NB4 (cell line): ENCODE results near the gene CAB39.

Experiments
- DNase-seq: peaks from one replicate; pipeline ENCODE4 v3.0.0; 2010; ENCODE audit warnings: low read depth
- H3K4me3 ChIP-seq: one replicate; pipeline ENCODE4 v1.5.1; 2011; ENCODE audit warnings: mild to moderate bottlenecking, low read depth, low read length, moderate library complexity
- CTCF ChIP-seq: IDR thresholded peaks from one replicate; pipeline ENCODE4 v1.5.1; 2012; ENCODE audit warnings: low read depth, low read length
- MAX ChIP-seq: IDR thresholded peaks from 2 replicates; pipeline ENCODE4 v1.6.1; 2011; ENCODE audit warnings: low read depth, low read length
- MYC ChIP-seq: IDR thresholded peaks from 2 replicates; pipeline ENCODE4 v1.6.1; 2011; ENCODE audit warnings: low read depth, low read length
- POLR2A ChIP-seq: IDR thresholded peaks from 2 replicates; pipeline ENCODE4 v1.6.1; 2011; ENCODE audit warnings: mild to moderate bottlenecking; ENCODE audit not compliant: insufficient read length; ENCODE audit errors: extremely low read depth

CAB39 gene

GRCh38 chr2:230840301-230840700, 127.7 kb downstream of the CAB39 start:
- DNase-seq: peak; percentile 55
- no peak overlapping the region for H3K4me3 ChIP-seq

DNA sequence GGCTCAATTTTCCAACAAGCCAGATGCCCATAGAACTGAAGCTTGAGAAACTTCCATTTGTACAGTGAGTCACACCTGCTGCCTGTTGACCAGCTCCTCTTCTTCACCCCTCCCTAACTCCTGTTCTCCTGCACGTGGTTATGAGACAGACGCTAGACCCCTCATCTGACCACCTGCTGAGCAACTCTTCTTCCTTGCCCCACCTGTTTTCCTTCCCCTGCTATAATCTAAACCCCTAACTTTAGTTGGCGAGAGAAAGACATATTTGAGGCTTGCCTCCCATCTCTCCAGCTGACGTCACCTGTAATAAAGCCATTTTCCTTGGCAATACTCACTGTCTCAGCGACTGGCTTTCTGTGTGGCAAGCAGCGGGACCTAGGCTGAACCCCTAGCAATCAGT, 129.8 kb downstream of the CAB39 start:
- no peak overlapping the region for H3K4me3 ChIP-seq
- no peak for TF ChIP-seq MAX
- TF ChIP-seq POLR2A: no peak
- TF ChIP-seq MYC: no peak
- DNase-seq: no peak

More at GRCh38 chr2:230840301-230840700, 127.7 kb downstream of the CAB39 start:
- TF ChIP-seq CTCF (no peak), POLR2A (no peak), MYC (no peak), MAX (no peak)

DNA sequence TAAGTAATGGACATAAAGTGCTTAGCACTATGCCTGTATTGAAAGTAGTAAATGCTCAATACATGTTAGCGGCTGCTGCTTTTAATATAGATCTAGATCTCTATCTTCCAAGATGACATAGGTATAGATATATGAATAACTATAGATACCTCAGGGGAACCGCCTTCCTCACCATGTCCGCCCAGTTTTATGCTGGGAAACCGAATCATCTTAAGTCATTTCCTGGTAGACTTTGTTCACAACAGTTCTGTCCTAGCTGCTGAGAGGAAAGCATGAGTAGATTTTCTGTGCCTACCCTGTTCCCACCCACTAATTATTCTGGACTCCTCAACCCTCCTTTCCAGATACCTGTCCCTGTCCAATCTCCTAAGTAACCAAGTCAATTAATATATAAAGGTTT, 130.5 kb downstream of the CAB39 start:
- TF ChIP-seq MYC: no peak

GRCh38 chr2:230846360-230846759, 133.7 kb downstream of the CAB39 start:
- no peak for TF ChIP-seq MYC
- TF ChIP-seq POLR2A: no peak
- TF ChIP-seq MAX: no peak
- TF ChIP-seq CTCF: no peak
- no peak for DNase-seq
- H3K4me3 ChIP-seq: no peak overlapping the region

More for the DNA sequence above, 130.5 kb downstream of the CAB39 start:
- no peak for DNase-seq
- no peak overlapping the region for H3K4me3 ChIP-seq

DNA sequence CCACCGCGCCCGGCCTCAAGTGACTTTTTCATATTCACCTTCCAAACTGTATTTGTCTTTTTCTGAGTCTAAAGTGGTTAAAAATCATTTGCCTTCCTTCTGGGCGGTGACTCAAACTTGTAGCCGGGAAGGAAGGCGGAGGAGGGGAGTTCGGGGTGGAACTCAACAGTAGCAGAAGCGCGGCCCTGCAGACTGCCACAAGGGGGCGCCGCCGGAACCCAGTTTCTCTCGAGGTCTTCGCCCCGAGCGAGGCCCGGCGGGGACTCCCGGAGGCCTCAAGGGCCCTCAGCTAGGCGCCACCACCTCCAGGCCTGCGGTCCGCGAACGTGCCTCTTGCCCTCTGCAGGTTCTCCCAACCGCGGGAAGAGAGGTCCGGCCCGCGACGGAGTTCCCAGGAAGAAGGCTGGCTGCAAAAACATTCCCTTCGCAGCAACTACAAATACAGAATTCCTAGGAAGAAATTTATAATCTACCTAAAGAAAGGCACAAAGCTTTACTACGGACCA, 135.3 kb downstream of the CAB39 start:
- TF ChIP-seq MAX: peak; percentile 53; the same call in 1 of the 2 replicates
- peak; percentile 88 for TF ChIP-seq CTCF
- TF ChIP-seq POLR2A: no peak
- TF ChIP-seq MYC: peak; percentile 62
- DNase-seq: peak; percentile 95
- no peak overlapping the region for H3K4me3 ChIP-seq

GRCh38 chr2:230849633-230850357, 137.2 kb downstream of the CAB39 start:
- TF ChIP-seq CTCF (peak; percentile 59), MYC (no peak)
- H3K4me3 ChIP-seq: no peak overlapping the region
- no peak for DNase-seq

DNA sequence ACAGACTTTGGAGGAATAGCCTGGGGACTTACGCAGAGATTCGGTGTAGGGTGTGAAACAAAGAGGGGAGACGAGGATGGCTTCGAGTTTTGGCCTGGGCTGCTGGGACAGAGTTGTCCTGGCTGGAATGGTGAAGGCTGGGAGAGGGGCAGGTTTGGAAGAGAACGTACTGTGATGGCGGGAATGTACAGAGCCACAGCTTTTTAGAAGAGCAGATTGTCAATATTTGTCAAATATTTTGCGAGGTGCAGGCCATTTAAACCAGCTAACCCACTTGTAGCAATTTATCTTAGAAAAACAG, 137.7 kb downstream of the CAB39 start:
- H3K4me3 ChIP-seq: no peak overlapping the region
- TF ChIP-seq POLR2A (no peak), MAX (no peak), MYC (no peak), CTCF (no peak)
- DNase-seq: no peak
